ENCODE measurements around the gene AFG1L. TPM values are rescaled to one million over a fixed set of nuclear protein-coding genes. Genes with fewer than 3 reads are reported as not detected.

AFG1L gene
- total and polyA plus RNA-seq, 8 donors = 0.45 to 18.5 (median 2.9) TPM; not detected in 1

DNA sequence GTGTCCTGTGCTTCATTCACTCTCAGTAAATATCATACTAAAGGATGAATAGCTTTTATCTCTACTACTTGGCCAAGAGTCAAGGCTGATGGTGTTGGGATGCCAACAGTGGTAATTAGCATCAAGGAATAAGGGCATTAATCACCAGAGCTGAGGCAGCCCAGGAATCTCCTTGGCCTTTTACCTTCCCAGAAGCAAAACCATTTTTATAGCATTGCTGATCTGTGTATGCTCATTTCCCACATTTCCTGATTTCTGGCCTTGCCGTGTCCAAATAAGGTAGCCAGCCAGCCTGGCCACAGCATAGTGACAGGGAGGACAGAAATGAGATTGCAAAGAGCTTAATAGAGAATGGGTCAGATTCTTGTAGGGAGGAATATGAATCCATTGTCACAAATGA lies 189.2 kb downstream of the AFG1L start:
- intact Hi-C loops (cut with DNase I; ENCODE audit: low total_unique reads) = no loop called here
- Histone ChIP-seq H3K9me3 (no peaks in the 10 kb centered on the region), H3K4me1 (no peaks in the 10 kb centered on the region), H3K27me3 (no peaks in the 10 kb centered on the region), H3K4me3 (no peak overlapping the region), H3K36me3 (no peaks in the 10 kb centered on the region), H3K27ac (no peak overlapping the region)
- no peak for DNase-seq
- WGBS, 5 donors = 64 to 98% (median 91%) methylated on average over 1 of the region's 1 CpG
- TF ChIP-seq POLR2A (IDR thresholded peaks at IDR 0.05) (no peak), POLR2AphosphoS5 (IDR thresholded peaks at IDR 0.05) (no peak), EP300 (IDR thresholded peaks at IDR 0.05) (no peak)
- TF ChIP-seq, protein P1, sequence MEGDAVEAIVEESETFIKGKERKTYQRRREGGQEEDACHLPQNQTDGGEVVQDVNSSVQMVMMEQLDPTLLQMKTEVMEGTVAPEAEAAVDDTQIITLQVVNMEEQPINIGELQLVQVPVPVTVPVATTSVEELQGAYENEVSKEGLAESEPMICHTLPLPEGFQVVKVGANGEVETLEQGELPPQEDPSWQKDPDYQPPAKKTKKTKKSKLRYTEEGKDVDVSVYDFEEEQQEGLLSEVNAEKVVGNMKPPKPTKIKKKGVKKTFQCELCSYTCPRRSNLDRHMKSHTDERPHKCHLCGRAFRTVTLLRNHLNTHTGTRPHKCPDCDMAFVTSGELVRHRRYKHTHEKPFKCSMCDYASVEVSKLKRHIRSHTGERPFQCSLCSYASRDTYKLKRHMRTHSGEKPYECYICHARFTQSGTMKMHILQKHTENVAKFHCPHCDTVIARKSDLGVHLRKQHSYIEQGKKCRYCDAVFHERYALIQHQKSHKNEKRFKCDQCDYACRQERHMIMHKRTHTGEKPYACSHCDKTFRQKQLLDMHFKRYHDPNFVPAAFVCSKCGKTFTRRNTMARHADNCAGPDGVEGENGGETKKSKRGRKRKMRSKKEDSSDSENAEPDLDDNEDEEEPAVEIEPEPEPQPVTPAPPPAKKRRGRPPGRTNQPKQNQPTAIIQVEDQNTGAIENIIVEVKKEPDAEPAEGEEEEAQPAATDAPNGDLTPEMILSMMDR (IDR thresholded peaks at IDR 0.05) = no peak

DNA sequence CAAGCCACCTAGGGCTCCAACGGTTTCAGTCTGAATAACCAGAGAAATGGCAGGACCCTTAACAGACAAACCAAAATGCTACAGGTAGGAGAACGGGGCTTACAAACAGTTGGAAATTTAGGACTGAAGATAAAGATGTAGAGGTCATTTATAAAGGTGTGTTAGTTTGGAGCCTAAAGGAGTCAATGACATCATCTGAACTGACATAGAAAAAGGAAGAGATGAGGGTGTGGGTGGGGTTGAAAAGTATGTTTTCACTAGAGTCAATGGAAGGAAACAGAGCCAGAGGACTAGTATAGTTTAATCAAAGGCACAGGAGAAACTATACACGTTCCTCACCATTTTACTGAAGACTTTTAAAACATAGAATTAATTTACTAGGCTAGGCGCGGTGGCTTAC lies 194.8 kb downstream of the AFG1L start:
- H3K27me3 ChIP-seq = no peaks in the 10 kb centered on the region
- no peaks in the 10 kb centered on the region for H3K9me3 ChIP-seq
- no peak overlapping the region for H3K27ac ChIP-seq
- 91 to 98% (median 93%) methylated on average over 5 of the region's 5 CpGs for WGBS, 5 donors
- no peak overlapping the region for H3K4me3 ChIP-seq
- no peaks in the 10 kb centered on the region for H3K4me1 ChIP-seq
- no peaks in the 10 kb centered on the region for H3K36me3 ChIP-seq
- no peak for TF ChIP-seq POLR2A (IDR thresholded peaks at IDR 0.05)
- TF ChIP-seq EP300 (IDR thresholded peaks at IDR 0.05) = no peak
- no peak for TF ChIP-seq POLR2AphosphoS5 (IDR thresholded peaks at IDR 0.05)
- TF ChIP-seq, protein P1 (IDR thresholded peaks at IDR 0.05) = no peak
- DNase-seq = no peak
- intact Hi-C loops (cut with DNase I; ENCODE audit: low total_unique reads) = loop anchor here (10.0 kb wide), 1 partner anchor 375 kb away; no protein-coding TSS in a partner anchor

DNA sequence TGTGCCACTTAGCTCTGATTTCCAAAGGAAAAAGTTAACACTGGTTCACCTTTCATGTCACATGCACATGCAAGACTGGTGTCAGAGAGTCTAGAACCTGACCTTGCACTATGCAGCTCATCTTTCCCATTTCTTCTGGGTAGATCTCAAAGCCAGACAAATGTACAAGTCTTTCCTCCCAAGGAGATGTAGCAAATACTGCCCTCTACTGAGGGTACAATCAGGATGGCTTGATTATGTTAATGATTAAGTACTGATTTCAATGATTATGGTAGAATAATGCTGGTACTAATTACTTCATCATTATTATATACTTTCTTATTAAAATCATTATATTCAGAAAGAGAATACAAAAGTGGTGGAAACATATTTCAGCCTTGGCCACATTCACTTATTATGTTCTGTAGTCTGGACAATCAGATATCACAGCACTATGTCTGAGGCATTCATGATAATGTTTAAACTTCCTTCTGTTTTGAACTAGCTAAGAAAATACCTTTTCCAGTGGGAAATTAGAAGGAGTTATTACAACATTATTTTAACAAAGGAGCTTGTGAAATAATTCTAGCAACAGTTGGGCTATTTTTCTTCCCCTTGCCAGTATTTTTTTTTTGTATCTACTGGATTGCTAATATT lies 197.4 kb downstream of the AFG1L start:
- no peak for TF ChIP-seq EP300 (IDR thresholded peaks at IDR 0.05)
- TF ChIP-seq, protein P1 (IDR thresholded peaks at IDR 0.05) = peak in 4 of 7 experiments; percentile 26 to 56 (median 35)
- H3K27me3 ChIP-seq = no peaks in the 10 kb centered on the region
- DNase-seq = peak in 1 of 2 donors; percentile 70
- no peaks in the 10 kb centered on the region for H3K4me1 ChIP-seq
- intact Hi-C loops (cut with DNase I; ENCODE audit: low total_unique reads) = loop anchor here (10.0 kb wide), 1 partner anchor 377 kb away; no protein-coding TSS in a partner anchor
- H3K4me3 ChIP-seq = no peak overlapping the region
- H3K27ac ChIP-seq = no peak overlapping the region
- H3K36me3 ChIP-seq = no peaks in the 10 kb centered on the region
- H3K9me3 ChIP-seq = no peaks in the 10 kb centered on the region

DNA sequence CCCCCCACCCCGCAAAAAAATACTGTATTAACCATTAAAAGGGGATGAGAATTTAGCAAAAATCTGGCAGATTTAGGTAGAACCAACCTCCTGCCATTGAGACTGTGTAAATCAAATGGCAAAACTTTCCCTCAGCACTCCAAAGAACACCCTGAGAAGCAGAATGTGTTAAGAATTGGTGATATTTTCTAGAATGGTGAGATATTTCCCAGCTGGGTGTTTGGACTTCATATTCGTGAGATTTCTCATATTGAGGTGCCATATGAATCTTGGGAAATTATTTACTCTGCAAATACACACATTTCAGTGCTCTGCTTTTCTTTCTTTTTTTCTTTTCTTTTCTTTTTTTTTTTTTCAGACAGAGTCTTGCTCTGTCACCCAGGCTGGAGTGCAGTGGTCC lies 199.6 kb downstream of the AFG1L start:
- Histone ChIP-seq H3K27ac (no peak overlapping the region), H3K4me1 (no peaks in the 10 kb centered on the region), H3K27me3 (no peaks in the 10 kb centered on the region), H3K36me3 (no peaks in the 10 kb centered on the region), H3K4me3 (no peak overlapping the region), H3K9me3 (no peaks in the 10 kb centered on the region)
- TF ChIP-seq, protein P1 (IDR thresholded peaks at IDR 0.05) = no peak
- TF ChIP-seq POLR2AphosphoS5 (IDR thresholded peaks at IDR 0.05) = no peak
- no peak for TF ChIP-seq POLR2A (IDR thresholded peaks at IDR 0.05)
- no peak for TF ChIP-seq EP300 (IDR thresholded peaks at IDR 0.05)
- 81 to 96% (median 86%) methylated on average over 2 of the region's 2 CpGs for WGBS, 5 donors
- DNase-seq = no peak
- intact Hi-C loops (cut with DNase I; ENCODE audit: low total_unique reads) = loop anchor here (10.0 kb wide), 1 partner anchor 380 kb away; no protein-coding TSS in a partner anchor

All from stomach (tissue), 9 donors.